Astrocyte (in vitro differentiated cells and primary cell): Measurements from ENCODE around the gene CRLF1. TPM values are rescaled to one million over a fixed set of nuclear protein-coding genes. Genes with fewer than 3 reads are reported as not detected.

ENCODE experiments used
- DNase-seq: peaks from one replicate; pipeline ENCODE4 v3.0.0-alpha.2; 2010; ENCODE audit warnings: low read depth
- FAIRE-seq: peaks from 2 replicates; lab custom pipeline; 2011; peaks lifted over from hg19 to GRCh38; lab: Jason Lieb, UNC
- H2AFZ ChIP-seq: 2 replicates; pipeline ENCODE4 v1.6.0; 2012; ENCODE audit warnings: low read depth, low read length, inconsistent platforms
- H3K27ac ChIP-seq: 2 replicates; pipeline ENCODE4 v1.5.1; 2011; ENCODE audit warnings: low read depth, low read length, inconsistent platforms
- H3K27me3 ChIP-seq: 2 replicates; pipeline ENCODE4 v1.6.0; 2011; ENCODE audit warnings: low read length, inconsistent platforms; ENCODE audit not compliant: insufficient read depth
- H3K36me3 ChIP-seq: 2 replicates; pipeline ENCODE4 v1.5.1; 2011; ENCODE audit warnings: low read length, inconsistent platforms; ENCODE audit not compliant: insufficient read depth
- H3K4me1 ChIP-seq: 2 replicates; pipeline ENCODE4 v1.5.1; 2011; ENCODE audit warnings: low read length, inconsistent platforms; ENCODE audit not compliant: insufficient read depth
- H3K4me2 ChIP-seq: 2 replicates; pipeline ENCODE4 v1.6.0; 2012; ENCODE audit warnings: low read length, inconsistent platforms
- H3K4me3 ChIP-seq: 2 replicates; pipeline ENCODE4 v1.5.1; 2011; ENCODE audit warnings: low read depth, mild to moderate bottlenecking, low read length, inconsistent platforms; ENCODE audit not compliant: insufficient read depth
- H3K79me2 ChIP-seq: 2 replicates; pipeline ENCODE4 v1.6.0; 2012; ENCODE audit warnings: mild to moderate bottlenecking, low read length, inconsistent platforms; ENCODE audit not compliant: insufficient read depth
- H3K9ac ChIP-seq: 2 replicates; pipeline ENCODE4 v1.6.0; 2012; ENCODE audit warnings: mild to moderate bottlenecking, low read length, inconsistent platforms
- H3K9me3 ChIP-seq: 2 replicates; pipeline ENCODE4 v1.5.1; 2012; ENCODE audit warnings: low read depth, mild to moderate bottlenecking, low read length, inconsistent platforms; ENCODE audit not compliant: insufficient read depth
- H4K20me1 ChIP-seq: 2 replicates; pipeline ENCODE4 v1.6.0; 2012; ENCODE audit warnings: low read length, inconsistent platforms; ENCODE audit not compliant: insufficient read depth
- H3K27ac Mint-ChIP-seq: one replicate; pipeline ENCODE4 v1.8.0; 2021; ENCODE audit warnings: mild to moderate bottlenecking, mixed read lengths; ENCODE audit not compliant: unreplicated experiment
- H3K27me3 Mint-ChIP-seq: one replicate; pipeline ENCODE4 v1.8.0; 2021; ENCODE audit warnings: low read depth, mixed read lengths; ENCODE audit not compliant: unreplicated experiment
- H3K36me3 Mint-ChIP-seq: one replicate; pipeline ENCODE4 v1.8.0; 2021; ENCODE audit warnings: low read depth, mixed read lengths; ENCODE audit not compliant: unreplicated experiment
- H3K4me1 Mint-ChIP-seq: one replicate; pipeline ENCODE4 v1.8.0; 2021; ENCODE audit warnings: low read depth, mixed read lengths; ENCODE audit not compliant: unreplicated experiment
- H3K4me3 Mint-ChIP-seq: one replicate; pipeline ENCODE4 v1.8.0; 2021; ENCODE audit warnings: mild to moderate bottlenecking, moderate library complexity, mixed read lengths; ENCODE audit not compliant: unreplicated experiment
- H3K9me3 Mint-ChIP-seq: one replicate; pipeline ENCODE4 v1.8.0; 2021; ENCODE audit warnings: mild to moderate bottlenecking, mixed read lengths; ENCODE audit not compliant: unreplicated experiment
- EZH2 ChIP-seq: IDR thresholded peaks from 2 replicates; pipeline ENCODE4 v1.6.1; 2012; ENCODE audit warnings: mild to moderate bottlenecking, low read length, inconsistent platforms; ENCODE audit not compliant: insufficient read depth
- total RNA-seq: library from RNA; stranded (reverse); gene quantifications from 2 replicates; pipeline ENCODE4 v1.2.1, GENCODE V29; 2021
- TF ChIP-seq, protein P1 (sequence below): IDR thresholded peaks from 2 replicates; pipeline ENCODE4 v1.5.1; 2011; ENCODE audit warnings: low read depth, mild to moderate bottlenecking, inconsistent platforms, low read length, moderate library complexity; ENCODE audit not compliant: insufficient read depth

Gene CRLF1
- total RNA-seq, 1 donor from 2014 or later, result 18.5 TPM

DNA sequence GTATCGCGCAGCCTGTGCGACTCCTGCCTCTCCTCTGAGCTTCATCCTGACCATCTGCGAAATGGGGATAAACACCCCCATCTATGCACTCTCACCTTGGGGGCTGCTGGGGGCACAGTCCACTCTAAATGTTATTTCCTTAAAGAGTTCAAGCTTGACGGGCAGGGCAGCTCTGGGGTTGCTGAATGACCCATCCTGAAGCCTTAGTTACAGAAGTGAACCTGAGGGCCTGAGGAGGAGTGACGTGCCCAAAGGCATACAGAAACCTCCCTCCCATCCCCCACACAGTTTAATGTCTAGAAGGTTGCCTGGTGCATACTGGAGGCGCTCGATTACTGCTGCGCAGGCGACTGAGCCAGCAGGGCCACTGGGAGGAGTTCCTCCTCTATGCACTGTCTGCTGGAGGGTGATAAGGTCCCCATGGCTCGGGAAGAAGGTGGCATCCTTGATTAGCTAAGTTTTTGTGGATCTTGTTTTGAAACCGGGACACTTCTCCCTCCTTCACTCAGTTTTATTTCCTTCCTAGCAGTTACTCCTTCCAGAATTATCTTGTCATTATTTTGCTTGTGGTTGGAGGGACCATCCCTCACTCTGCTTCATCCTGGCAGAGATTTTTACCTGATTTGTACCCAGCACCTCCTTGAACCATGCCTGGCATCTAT, 62.7 kb downstream of the CRLF1 start:
- TF ChIP-seq EZH2, result no peak
- TF ChIP-seq, protein P1, sequence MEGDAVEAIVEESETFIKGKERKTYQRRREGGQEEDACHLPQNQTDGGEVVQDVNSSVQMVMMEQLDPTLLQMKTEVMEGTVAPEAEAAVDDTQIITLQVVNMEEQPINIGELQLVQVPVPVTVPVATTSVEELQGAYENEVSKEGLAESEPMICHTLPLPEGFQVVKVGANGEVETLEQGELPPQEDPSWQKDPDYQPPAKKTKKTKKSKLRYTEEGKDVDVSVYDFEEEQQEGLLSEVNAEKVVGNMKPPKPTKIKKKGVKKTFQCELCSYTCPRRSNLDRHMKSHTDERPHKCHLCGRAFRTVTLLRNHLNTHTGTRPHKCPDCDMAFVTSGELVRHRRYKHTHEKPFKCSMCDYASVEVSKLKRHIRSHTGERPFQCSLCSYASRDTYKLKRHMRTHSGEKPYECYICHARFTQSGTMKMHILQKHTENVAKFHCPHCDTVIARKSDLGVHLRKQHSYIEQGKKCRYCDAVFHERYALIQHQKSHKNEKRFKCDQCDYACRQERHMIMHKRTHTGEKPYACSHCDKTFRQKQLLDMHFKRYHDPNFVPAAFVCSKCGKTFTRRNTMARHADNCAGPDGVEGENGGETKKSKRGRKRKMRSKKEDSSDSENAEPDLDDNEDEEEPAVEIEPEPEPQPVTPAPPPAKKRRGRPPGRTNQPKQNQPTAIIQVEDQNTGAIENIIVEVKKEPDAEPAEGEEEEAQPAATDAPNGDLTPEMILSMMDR, result no peak
- H3K36me3 ChIP-seq, result peaks cover 9% of the 10 kb centered on the region
- FAIRE-seq, result no peak
- peak; percentile 27 for DNase-seq
- no peaks in the 10 kb centered on the region for H3K9me3 ChIP-seq
- no peaks in the 10 kb centered on the region for H3K27me3 ChIP-seq
- no peaks in the 10 kb centered on the region for H3K4me1 Mint-ChIP-seq
- peaks cover 14% of the 10 kb centered on the region for H3K4me1 ChIP-seq
- no peaks in the 10 kb centered on the region for H3K27me3 Mint-ChIP-seq
- peaks cover 1% of the 10 kb centered on the region for H3K9me3 Mint-ChIP-seq
- peak overlapping the region; percentile 86 for H2AFZ ChIP-seq
- H3K4me2 ChIP-seq, result peak overlapping the region; percentile 88
- peak overlapping the region; percentile 61 for H3K4me3 ChIP-seq
- H3K4me3 Mint-ChIP-seq, result peak overlapping the region; percentile 85
- H3K36me3 Mint-ChIP-seq, result peaks cover 3% of the 10 kb centered on the region
- no peak overlapping the region for H3K27ac ChIP-seq
- peak overlapping the region; percentile 86 for H3K27ac Mint-ChIP-seq
- H3K9ac ChIP-seq, result no peak overlapping the region
- H3K79me2 ChIP-seq, result peaks cover 16% of the 10 kb centered on the region
- H4K20me1 ChIP-seq, result peaks cover 9% of the 10 kb centered on the region

Other genes starting within 250 kb of the CRLF1 start
- 20.5 and 23.2 TPM in 2 replicates for gene GDF15, start 220.6 kb downstream of the CRLF1 start, total RNA-seq
- not detected in 2 replicates for gene LRRC25, start 209.2 kb downstream of the CRLF1 start, total RNA-seq
- gene SSBP4, start 187.4 kb downstream of the CRLF1 start, total RNA-seq, result 51.2 and 56.6 TPM in 2 replicates
- 128 and 153 TPM in 2 replicates for gene ISYNA1, start 168.7 kb downstream of the CRLF1 start, total RNA-seq
- 16.0 TPM in 2 replicates for gene ELL, start 84.7 kb downstream of the CRLF1 start, total RNA-seq
- gene FKBP8, start 63.2 kb downstream of the CRLF1 start, total RNA-seq, result 246 and 251 TPM in 2 replicates
- gene KXD1, start 48.9 kb downstream of the CRLF1 start, total RNA-seq, result 73.4 and 80.2 TPM in 2 replicates
- gene UBA52, start 34.9 kb downstream of the CRLF1 start, total RNA-seq, result 1,213 and 1,287 TPM in 2 replicates
- 47.4 and 54.6 TPM in 2 replicates for gene REX1BD, start 18.0 kb downstream of the CRLF1 start, total RNA-seq
- gene TMEM59L, start 6.1 kb upstream of the CRLF1 start, total RNA-seq, result 5.6 and 8.8 TPM in 2 replicates
- 4.4 and 6.0 TPM in 2 replicates for gene KLHL26, start 30.2 kb upstream of the CRLF1 start, total RNA-seq
- 8.4 and 8.8 TPM in 2 replicates for gene CRTC1, start 76.9 kb upstream of the CRLF1 start, total RNA-seq
- 1.7 and 2.3 TPM in 2 replicates for gene COMP, start 184.5 kb upstream of the CRLF1 start, total RNA-seq
- gene UPF1, start 225.2 kb upstream of the CRLF1 start, total RNA-seq, result 48.6 and 57.8 TPM in 2 replicates